Urinary bladder (tissue), 4 donors: ENCODE data around the gene CTSE. TPM values are rescaled to one million over a fixed set of nuclear protein-coding genes. Genes with fewer than 3 reads are reported as not detected.
"Not testable (repeated sequence)": the region's sequence is repeated elsewhere in the genome, so short reads cannot be mapped to it uniquely, and the experiment has no call there.

Experiments
- DNase-seq: peaks from one replicate; pipeline ENCODE4 v3.0.0-alpha.2; 2015; ENCODE audit errors: extremely low spot score
- H3K27ac ChIP-seq: one replicate; pipeline ENCODE4 v1.5.1; 2013; ENCODE audit warnings: low read depth, mild to moderate bottlenecking, moderate library complexity
- H3K36me3 ChIP-seq: one replicate; pipeline ENCODE4 v1.6.1; 2013; ENCODE audit warnings: mild to moderate bottlenecking, moderate library complexity; ENCODE audit not compliant: insufficient read depth
- H3K4me1 ChIP-seq: one replicate; pipeline ENCODE4 v1.6.1; 2013; ENCODE audit warnings: mild to moderate bottlenecking, moderate library complexity; ENCODE audit not compliant: insufficient read depth
- H3K4me3 ChIP-seq: one replicate; pipeline ENCODE4 v1.5.1; 2013; ENCODE audit warnings: low read depth, low read length
- WGBS: extraction: QIAGEN DNeasy Blood & Tissue Kit; methylation state at CpG from one replicate; pipeline ENCODE4 v1.1.7; 2013; 5-methylcytosine and 5-hydroxymethylcytosine counted together
- polyA plus RNA-seq: library from polyadenylated mRNA; stranded (reverse); fragments of 200-250 nt; gene quantifications from one replicate; pipeline ENCODE4 v1.2.3, GENCODE V29; 2013
- total RNA-seq: library from RNA; depleted of rRNA; stranded (reverse); fragments of >200 nt; gene quantifications from one replicate; pipeline ENCODE4 v1.2.3, GENCODE V29; 2014
- donor health status: healthy with polysubstance abuse.
- donor health status: healthy.

Gene CTSE
- 0.26 TPM for total RNA-seq
- polyA plus RNA-seq, result 0.72 TPM

DNA sequence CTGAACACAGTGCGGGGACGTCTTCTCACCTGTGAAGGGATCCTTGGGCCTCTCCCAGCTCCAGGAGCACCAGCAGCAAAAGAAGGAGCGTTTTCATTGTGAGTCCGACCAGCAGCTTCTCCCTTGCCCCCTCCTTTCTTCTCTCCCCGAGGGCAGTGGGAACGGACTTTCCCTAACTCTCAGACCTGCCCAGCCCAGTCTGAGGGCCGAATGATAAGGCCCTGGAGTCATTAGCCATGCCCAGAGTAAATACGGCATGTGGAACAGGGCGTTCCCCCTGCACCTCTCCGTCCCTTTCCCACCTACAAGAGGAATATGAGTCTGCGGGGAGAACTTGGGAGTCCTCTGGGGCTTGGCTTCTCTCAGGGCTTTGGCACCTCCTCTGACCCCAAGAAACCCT is at the start of gene CTSE:
TSS of gene CTSE (minus strand) at position 201 of the 400 bp plus-strand sequence. CDS start at position 97, 104 bp downstream.
- 86% methylated on average over 11 of the region's 11 CpGs for WGBS

DNA sequence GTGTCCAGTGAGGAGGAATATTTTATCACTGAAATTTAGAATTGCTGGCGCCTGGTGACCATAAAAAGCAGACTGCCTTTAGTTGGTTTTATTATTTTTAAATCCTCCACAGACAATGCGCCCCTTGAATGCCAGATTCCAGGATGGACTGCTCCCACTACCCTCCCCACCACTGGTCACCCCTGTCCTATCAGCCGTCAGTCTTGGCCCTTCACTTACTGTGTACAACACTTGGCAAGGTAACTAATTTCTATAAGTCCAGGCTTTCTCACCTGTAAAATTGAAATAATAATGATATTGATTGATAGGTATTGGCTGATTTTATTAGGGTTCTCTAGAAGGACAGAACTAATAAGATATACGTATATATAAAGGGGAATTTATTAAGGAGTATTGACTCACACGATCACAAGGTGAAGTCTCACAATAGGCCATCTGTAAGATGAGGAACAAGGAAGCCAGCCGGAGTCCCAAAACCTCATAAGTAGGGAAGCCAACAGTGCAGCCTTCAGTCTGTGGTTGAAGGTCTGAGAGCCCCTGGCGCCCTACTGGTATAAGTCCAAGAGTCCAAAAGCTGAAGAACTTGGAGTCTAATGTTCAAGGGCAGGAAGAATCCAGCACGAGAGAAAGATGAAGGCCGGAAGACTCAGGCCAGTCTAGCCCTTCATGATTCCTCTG is 47.1 kb upstream of the CTSE start:
- no peak for DNase-seq
- WGBS, result 87% methylated on average over 9 of the region's 9 CpGs
- Histone ChIP-seq H3K27ac (no peak overlapping the region), H3K36me3 (no peaks in the 10 kb centered on the region), H3K4me1 (peaks cover 2% of the 10 kb centered on the region), H3K4me3 (no peak overlapping the region)

More for the DNA sequence above, at the start of gene CTSE:
- DNase-seq, result no peak
- no peak within 1 kb of the TSS for H3K27ac ChIP-seq
- no peak within 1 kb of the TSS for H3K4me3 ChIP-seq
- no peaks in the 10 kb centered on the region for H3K4me1 ChIP-seq
- H3K36me3 ChIP-seq, result no peaks in the 10 kb centered on the region

DNA sequence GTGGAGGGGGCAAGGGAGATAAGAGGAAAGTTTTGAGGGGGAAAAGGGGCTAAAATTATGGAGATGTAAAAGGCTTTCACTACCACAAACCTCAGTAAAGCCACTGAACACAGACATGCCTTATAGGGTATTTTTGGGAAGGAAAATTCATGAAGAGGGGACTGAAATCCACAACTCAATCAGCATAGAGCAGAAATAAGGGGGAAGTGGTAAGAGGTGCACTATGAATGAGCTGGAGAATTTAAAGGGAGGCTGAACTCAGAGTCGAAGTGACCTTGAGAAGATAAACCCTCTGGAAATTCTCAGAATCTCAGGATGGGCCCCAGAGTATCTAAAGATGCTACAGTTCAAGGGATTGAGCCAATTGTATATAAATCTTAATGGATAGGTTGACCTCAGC is 44.6 kb upstream of the CTSE start:
- WGBS, result 64% methylated on average over 1 of the region's 1 CpG

DNA sequence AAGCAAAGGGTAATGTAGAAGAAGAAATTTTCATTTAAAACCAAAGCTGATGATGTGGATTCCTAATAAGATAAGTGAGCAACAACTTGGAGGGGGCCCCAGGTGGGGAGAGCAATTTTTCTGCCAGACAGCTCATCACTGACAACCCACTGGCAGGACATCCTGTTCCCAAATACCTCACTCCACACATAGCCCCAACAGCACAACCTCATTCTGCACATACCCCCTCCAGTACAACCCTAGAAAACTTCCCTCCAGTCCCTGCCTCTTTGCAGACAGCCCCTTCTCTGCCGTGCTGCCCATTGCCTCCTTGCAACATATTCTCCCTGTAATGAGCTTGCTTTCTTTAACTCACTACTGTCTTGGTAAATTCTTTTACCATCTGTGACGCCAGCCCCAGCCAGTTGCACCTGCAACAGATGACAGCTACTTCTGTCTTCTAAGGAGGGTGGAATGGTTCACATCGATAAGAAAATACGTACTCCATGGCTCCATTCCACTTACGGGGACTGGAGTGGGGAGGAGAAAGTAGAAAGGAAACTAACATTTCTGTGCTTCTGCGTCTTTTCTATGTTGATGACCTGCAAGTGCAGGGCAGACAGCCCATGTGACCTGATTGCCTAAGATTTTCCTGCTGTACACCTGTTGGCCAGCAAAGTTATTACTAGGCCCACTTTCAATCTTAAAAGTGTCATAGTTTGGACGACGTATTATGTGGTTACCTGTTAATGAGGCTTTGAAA is 44.0 kb upstream of the CTSE start:
- no peak for DNase-seq
- Histone ChIP-seq H3K27ac (no peak overlapping the region), H3K36me3 (no peaks in the 10 kb centered on the region), H3K4me3 (no peak overlapping the region), H3K4me1 (no peaks in the 10 kb centered on the region)
- 60% methylated on average over 8 of the region's 8 CpGs for WGBS

More for the DNA sequence above, 44.6 kb upstream of the CTSE start:
- Histone ChIP-seq H3K4me1 (no peaks in the 10 kb centered on the region), H3K4me3 (no peak overlapping the region), H3K27ac (no peak overlapping the region), H3K36me3 (no peaks in the 10 kb centered on the region)
- no peak for DNase-seq

DNA sequence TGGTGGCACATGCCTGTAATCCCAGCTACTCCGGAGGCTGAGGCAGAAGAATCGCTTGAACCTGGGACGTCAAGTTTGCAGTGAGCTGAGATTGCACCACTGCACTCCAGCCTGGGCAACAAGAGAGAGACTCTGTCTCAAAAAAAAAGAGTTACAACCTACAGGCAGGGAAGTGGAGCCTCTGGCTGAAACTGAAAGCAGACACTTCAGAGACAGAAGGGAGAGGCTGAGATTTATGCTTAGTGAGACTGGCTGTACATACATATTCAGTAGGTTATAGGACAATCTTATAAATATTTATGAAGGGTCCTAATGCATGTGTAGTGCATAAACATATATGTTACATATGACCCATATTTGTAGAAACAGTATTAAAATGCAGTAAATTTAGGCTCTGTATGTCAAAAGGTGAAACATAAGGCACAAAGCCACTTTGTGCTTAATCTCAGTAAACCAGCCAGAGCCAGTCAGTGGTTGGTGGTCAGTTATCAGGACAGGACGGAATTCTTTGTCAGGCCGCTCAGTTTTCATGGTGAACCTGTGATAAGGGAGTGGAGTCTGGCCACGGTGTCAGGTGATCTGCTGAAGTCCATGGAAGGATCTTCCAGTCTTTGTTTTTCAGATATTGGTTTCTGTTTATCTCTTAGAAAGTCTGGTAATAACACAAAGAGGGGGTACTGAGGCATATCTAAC is 42.9 kb upstream of the CTSE start:
- no peak overlapping the region for H3K27ac ChIP-seq
- 62% methylated on average over 6 of the region's 6 CpGs for WGBS
- DNase-seq, result no peak
- H3K4me1 ChIP-seq, result no peaks in the 10 kb centered on the region
- no peak overlapping the region for H3K4me3 ChIP-seq
- H3K36me3 ChIP-seq, result no peaks in the 10 kb centered on the region

DNA sequence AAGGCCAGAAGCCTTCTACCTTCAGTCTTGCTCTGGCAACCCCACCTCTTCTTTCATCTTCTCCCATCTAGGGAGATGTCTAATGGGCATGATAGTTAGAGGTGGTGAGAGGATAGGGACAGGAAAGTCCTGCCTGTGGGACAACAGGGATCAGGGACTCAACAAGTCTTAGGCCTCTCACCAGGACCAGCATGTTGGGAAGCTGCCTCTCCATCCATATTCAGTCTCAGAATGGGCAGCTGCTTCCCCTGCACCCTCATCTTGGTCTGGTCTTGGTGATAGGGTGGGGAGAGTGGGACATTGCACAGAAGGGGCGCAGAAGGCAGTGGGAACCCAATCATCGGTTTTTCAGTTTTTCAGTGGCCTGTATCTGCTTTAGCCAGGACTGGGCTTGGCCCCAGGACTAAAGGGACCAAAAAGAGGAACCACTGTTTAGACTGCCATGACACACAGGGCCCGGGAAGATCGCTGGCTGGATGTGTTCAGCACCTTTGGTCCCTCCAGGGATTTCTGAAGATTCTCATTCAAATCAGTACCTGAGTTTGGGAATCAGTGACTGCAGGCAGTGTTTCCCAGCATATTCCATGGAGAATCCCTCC is 42.0 kb upstream of the CTSE start:
- no peaks in the 10 kb centered on the region for H3K4me1 ChIP-seq
- no peaks in the 10 kb centered on the region for H3K36me3 ChIP-seq
- DNase-seq, result no peak
- WGBS, result 93% methylated on average over 4 of the region's 4 CpGs
- H3K27ac ChIP-seq, result no peak overlapping the region
- no peak overlapping the region for H3K4me3 ChIP-seq

DNA sequence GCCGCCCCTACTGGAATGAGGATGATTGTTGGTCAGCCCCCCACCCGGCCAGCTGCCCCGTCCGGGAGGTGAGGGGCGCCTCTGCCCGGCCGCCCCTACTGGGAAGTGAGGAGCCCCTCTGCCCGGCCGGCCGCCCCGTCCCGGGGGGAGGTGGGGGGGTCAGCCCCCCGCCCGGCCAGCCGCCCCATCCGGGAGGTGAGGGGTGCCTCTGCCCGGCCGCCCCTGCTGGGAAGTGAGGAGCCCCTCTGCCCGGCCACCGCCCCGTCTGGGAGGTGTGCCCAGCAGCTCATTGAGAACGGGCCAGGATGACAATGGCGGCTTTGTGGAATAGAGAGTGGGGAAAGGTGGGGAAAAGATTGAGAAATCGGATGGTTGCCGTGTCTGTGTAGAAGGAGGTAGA is 40.8 kb upstream of the CTSE start:
- H3K36me3 ChIP-seq, DNase-seq, H3K27ac ChIP-seq, H3K4me1 ChIP-seq, H3K4me3 ChIP-seq: not testable (repeated sequence)
- 94% methylated on average over 20 of the region's 25 CpGs for WGBS

DNA sequence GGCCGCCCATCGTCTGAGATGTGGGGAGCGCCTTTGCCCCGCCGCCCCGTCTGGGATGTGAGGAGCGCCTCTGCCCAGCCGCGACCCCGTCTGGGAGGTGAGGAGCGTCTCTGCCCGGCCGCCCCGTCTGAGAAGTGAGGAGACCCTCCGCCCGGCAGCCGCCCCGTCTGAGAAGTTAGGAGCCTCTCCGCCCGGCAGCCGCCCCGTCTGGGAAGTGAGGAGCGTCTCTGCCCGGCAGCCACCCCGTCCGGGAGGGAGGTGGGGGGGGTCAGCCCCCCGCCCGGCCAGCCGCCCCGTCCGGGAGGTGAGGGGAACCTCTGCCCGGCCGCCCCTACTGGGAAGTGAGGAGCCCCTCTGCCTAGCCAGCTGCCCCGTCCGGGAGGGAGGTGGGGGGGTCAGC is 40.3 kb upstream of the CTSE start:
- not testable (repeated sequence) for H3K36me3 ChIP-seq, DNase-seq, H3K4me1 ChIP-seq, H3K4me3 ChIP-seq, H3K27ac ChIP-seq
- WGBS, result 95% methylated on average over 27 of the region's 35 CpGs

DNA sequence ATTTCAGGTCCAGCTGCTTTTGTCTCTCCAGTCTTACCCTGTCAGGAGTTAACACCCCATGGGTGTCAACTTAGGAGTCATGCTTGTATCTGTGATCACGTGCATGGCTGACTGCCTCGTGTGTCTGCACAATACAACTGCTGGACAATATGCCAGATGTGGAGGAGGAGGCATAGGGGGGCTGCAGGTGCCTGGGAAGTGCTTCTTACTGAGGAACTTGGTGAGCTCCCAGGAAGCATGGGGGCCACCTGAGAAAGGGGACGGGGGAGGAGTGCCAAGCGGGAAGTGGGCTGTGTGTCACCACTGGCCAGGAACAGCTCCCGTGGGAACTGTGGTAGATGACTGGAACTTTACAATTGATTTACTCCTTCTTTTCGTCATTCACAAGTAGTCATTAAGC is 38.8 kb upstream of the CTSE start:
- Histone ChIP-seq H3K27ac (no peak overlapping the region), H3K4me3 (no peak overlapping the region), H3K36me3 (no peaks in the 10 kb centered on the region), H3K4me1 (no peaks in the 10 kb centered on the region)
- WGBS, result 68% methylated on average over 6 of the region's 6 CpGs
- no peak for DNase-seq

DNA sequence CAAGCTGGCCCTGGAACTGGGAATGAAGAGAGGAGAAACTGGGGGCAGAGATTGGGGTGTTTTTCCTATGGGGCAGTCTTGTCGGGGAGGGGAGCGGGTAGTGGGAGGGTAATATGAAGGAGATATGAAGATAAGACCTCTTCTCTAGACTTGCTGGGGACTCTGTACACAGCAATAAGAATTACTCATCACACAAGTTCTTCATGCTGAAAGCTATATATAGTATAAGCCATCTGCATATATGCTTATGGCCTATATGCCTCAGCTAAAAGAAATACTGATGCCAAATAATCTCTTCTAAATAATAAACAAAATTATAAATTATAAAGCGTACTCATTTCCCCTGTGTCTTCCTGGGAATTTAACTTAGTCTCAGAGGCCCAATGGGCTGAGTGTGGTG is 37.1 kb upstream of the CTSE start:
- Histone ChIP-seq H3K4me3 (no peak overlapping the region), H3K36me3 (no peaks in the 10 kb centered on the region), H3K27ac (no peak overlapping the region), H3K4me1 (no peaks in the 10 kb centered on the region)
- no peak for DNase-seq
- WGBS, result 90% methylated on average over 3 of the region's 3 CpGs

DNA sequence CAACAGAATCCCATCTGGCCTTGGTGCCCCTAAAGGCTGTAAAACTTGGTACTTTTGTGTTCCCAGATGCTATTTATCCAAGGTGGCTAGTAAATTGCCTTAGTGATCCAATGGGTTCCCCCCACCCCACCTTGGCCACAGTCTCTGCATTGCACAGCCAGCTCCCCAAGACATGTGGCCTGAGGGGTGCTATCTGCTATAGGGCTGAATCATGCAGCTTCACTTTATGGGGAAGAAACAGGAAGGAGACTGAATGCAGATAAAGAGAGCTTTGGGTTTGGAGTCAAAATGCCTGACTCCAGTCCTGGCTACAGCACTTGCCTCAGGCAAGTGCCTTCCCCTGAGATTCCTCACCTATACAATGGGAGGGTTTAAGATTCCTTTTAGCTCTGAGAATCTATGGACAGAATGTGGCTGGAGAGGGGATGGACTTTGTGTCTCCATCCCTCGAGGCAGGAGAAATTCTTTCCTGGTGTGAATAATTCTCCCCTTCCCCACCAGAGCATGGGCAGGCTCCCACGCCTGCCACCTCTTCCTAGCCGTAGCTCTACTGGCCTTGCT is 35.7 kb upstream of the CTSE start:
- WGBS, result 73% methylated on average over 3 of the region's 3 CpGs
- H3K36me3 ChIP-seq, result no peaks in the 10 kb centered on the region

DNA sequence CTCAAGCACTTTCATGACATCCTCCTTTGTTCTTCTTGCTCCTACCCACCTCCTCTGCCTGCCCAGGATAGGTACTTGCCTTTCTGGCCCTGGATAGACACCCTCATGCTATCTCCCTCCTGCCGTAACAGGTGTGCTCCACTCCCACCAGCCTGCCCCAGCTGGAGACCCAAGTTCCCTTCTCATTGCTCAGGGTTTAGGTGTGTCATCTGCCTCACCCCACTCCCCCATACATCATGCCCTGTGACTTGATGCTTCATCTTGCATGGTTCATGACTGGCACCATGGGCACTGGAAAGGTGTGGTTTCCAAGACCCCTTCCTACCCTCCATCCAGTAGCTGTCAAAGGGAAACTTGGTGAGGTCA is 35.2 kb upstream of the CTSE start:
- no peak overlapping the region for H3K27ac ChIP-seq
- no peak overlapping the region for H3K4me3 ChIP-seq
- 96% methylated on average over 1 of the region's 1 CpG for WGBS
- no peak for DNase-seq
- no peaks in the 10 kb centered on the region for H3K4me1 ChIP-seq
- H3K36me3 ChIP-seq, result no peaks in the 10 kb centered on the region

More for the DNA sequence above, 35.7 kb upstream of the CTSE start:
- no peak overlapping the region for H3K4me3 ChIP-seq
- H3K4me1 ChIP-seq, result no peaks in the 10 kb centered on the region
- no peak for DNase-seq
- no peak overlapping the region for H3K27ac ChIP-seq

DNA sequence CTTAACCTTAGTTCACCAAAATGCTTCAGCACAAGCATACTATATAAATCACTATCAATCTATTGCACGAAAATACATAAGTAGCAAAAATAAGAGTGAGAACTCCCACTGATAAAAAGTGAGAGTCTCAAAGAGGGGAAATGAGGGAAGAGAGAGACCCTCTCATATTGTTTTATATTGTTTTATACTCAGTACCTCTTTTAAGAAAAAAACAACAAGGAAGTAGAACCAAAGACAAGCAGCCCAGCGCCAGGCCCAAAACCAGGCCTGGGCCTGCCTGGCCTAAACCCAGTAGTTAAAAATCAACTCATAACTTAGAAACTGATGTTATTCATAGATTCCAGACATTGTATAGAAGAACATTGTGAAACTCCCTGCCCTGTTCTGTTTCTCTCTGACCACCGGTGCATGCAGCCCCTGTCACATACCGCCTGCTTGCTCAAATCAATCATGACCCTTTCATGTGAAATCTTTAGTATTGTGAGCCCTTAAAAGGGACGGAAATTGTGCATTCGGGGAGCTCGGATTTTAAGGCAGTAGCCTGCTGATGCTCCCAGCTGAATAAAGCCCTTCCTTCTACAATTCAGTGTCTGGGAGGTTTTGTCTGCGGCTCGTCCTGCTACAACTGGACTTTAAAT is 34.7 kb upstream of the CTSE start:
- H3K4me1 ChIP-seq, H3K36me3 ChIP-seq, DNase-seq, H3K27ac ChIP-seq, H3K4me3 ChIP-seq: not testable (repeated sequence)
- WGBS, result 93% methylated on average over 6 of the region's 9 CpGs
